Stimulated activated CD4-positive, alpha-beta T cell treated with anti-CD3 and anti-CD28 coated beads, Interleukin-1b, Interleukin-23, amount 100 ng/mL, for 4 hours (primary cell): ENCODE measurements around the gene MAML1.

Source experiments
- DNase-seq, 2 donors: peaks; one replicate each; pipeline ENCODE4 v3.0.0-alpha.2; 2020; ENCODE audit warnings: low read depth in 2 of 2

MAML1 gene

GRCh38 chr5:179793468-179794139, 61.0 kb downstream of the MAML1 start, which contains the start of gene LTC4S:
Gene LTC4S (plus strand): TSS chr5:179793986. CDS start chr5:179794081, 95 bp downstream.
- DNase-seq = no peak

- DNase-seq = no peak
These were observed 61.5 kb downstream of the MAML1 start for GRCh38 chr5:179794171-179794570.

- DNase-seq = no peak
These were observed 62.0 kb downstream of the MAML1 start for GRCh38 chr5:179794575-179794974.

GRCh38 chr5:179795049-179795862, 62.6 kb downstream of the MAML1 start:
- no peak for DNase-seq

- peak; percentile 55 to 68 for DNase-seq
These were observed 63.5 kb downstream of the MAML1 start for GRCh38 chr5:179795863-179796833.

GRCh38 chr5:179796877-179797608, 64.4 kb downstream of the MAML1 start:
- no peak for DNase-seq

GRCh38 chr5:179797741-179798140, 65.1 kb downstream of the MAML1 start:
- no peak for DNase-seq

GRCh38 chr5:179798144-179798770, 65.6 kb downstream of the MAML1 start:
- DNase-seq = no peak

GRCh38 chr5:179798771-179799643, 66.4 kb downstream of the MAML1 start:
- DNase-seq = no peak

- no peak for DNase-seq
These were observed 67.0 kb downstream of the MAML1 start for GRCh38 chr5:179799644-179799973.

GRCh38 chr5:179800071-179800695, 67.6 kb downstream of the MAML1 start:
- DNase-seq = no peak

- DNase-seq = no peak
These were observed 68.1 kb downstream of the MAML1 start for GRCh38 chr5:179800696-179801201.

GRCh38 chr5:179801304-179802206, 68.9 kb downstream of the MAML1 start:
- peak; percentile 84 for DNase-seq

GRCh38 chr5:179802207-179802883, 69.7 kb downstream of the MAML1 start:
- DNase-seq = no peak

- no peak for DNase-seq
These were observed 70.4 kb downstream of the MAML1 start for GRCh38 chr5:179802950-179803562.

- no peak for DNase-seq
These were observed 71.3 kb downstream of the MAML1 start for GRCh38 chr5:179803651-179804554.
